ENCODE measurements around the gene LYPD6B. TPM values are rescaled to one million over a fixed set of nuclear protein-coding genes. Genes with fewer than 3 reads are reported as not detected.

Gene LYPD6B
- total and polyA plus RNA-seq, 10 of the 15 experiments (the other 5 are each of a cell fraction or from before 2014, with no cell fraction given): 1.0 to 6.6 (median 4.0) TPM

DNA sequence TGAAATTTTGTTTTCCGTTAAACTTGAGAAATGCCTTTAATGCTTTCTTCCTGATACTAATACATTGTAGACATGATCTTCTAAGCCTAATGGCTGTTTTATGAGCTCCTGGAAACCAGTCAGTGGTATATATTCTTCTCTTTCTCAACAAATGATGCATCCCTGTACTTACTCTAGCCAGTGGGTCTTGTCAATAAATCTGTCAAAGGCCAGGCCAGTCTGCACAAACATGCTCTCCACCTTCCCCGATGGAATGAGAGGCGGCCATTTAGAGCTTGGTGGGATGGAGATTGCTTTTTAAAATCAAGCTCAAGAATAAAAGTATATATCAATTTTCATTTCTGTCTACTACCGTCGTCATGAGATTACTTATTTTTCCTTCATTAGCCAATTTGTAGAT, 140.1 kb downstream of the LYPD6B start (continued):
- TF ChIP-seq, protein P1, sequence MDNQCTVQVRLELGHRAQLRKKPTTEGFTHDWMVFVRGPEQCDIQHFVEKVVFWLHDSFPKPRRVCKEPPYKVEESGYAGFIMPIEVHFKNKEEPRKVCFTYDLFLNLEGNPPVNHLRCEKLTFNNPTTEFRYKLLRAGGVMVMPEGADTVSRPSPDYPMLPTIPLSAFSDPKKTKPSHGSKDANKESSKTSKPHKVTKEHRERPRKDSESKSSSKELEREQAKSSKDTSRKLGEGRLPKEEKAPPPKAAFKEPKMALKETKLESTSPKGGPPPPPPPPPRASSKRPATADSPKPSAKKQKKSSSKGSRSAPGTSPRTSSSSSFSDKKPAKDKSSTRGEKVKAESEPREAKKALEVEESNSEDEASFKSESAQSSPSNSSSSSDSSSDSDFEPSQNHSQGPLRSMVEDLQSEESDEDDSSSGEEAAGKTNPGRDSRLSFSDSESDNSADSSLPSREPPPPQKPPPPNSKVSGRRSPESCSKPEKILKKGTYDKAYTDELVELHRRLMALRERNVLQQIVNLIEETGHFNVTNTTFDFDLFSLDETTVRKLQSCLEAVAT (IDR thresholded peaks at IDR 0.05): no peak
- TF ChIP-seq EP300 (IDR thresholded peaks at IDR 0.05; ENCODE audit: borderline replicate concordance in 1 of 2, control insufficient read depth in 1 of 2, low read depth in 2 of 2, low read length in 2 of 2) (no peak), CBX5 (IDR thresholded peaks at IDR 0.05; ENCODE audit: low read depth) (no peak), HDGF (IDR thresholded peaks at IDR 0.05) (no peak), CREB1 (IDR thresholded peaks at IDR 0.05; ENCODE audit: low read depth) (no peak), SMAD1 (IDR thresholded peaks at IDR 0.05; ENCODE audit: low read depth, partially characterized antibody) (no peak)

DNA sequence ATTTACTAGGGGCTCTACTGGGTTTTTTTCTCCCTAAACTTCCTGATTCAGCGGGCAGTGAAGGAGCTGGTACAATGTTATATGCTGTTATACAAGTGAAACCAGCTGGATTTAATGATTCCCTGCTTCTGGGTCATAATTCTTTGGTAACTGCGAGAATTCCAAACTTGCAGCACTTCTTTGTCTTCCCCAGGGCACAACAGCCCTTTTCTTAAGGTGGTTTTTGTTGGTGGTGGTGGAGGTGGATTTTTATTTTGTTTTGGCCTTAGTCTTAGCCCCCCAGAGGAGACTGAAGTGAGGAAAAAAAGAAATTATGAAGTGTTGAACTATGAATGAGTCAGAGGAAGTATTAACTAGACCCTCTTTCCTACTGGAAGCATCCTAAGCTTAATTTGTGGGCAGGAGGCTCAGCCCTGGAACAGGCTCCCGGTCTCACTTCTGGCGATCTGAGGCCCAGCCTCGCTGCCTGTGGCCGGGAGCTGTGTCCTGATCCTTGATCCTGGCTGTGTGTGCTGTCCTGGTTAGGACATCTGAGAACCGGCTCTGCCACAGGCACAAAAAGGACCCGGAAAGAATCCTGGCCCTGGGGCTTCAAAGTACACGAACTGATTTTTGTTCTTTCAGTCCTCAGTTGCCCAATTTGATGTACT, 141.9 kb downstream of the LYPD6B start:
- 58% methylated on average over 9 of the region's 9 CpGs for WGBS (ENCODE audit: insufficient coverage, insufficient replicate concordance, low lambda C conversion rate, missing lambda C conversion rate)
- in situ Hi-C loops (cut with MboI) (no loop called here), intact Hi-C loops (cut with micrococcal nuclease; ENCODE audit: unreplicated experiment) (no loop called here)
- H2AFZ ChIP-seq (ENCODE audit: control insufficient read depth, low read depth, low read length): no peak overlapping the region
- ATAC-seq (no peak), DNase-seq (ENCODE audit: low read depth, low spot score) (no peak), FAIRE-seq (no peak)
- no peaks in the 10 kb centered on the region for H3K27me3 ChIP-seq (replicated peaks in 1 of 2; ENCODE audit: control insufficient read depth in 2 of 2, insufficient read depth in 2 of 2, low read length in 1 of 2)
- RAD21 ChIA-PET (ENCODE audit: unreplicated experiment): interaction anchor here (0.5 kb wide), 1 partner anchor 64 kb away, joined by 3 read pairs; no protein-coding TSS in a partner anchor
- H4K20me1 ChIP-seq (ENCODE audit: control insufficient read depth, insufficient read depth): no peaks in the 10 kb centered on the region
- H3K79me2 ChIP-seq (ENCODE audit: control insufficient read depth, insufficient read depth, low read length): no peaks in the 10 kb centered on the region
- SMC1A ChIA-PET (ENCODE audit: uncharacterized antibody, unreplicated experiment): no interaction called here
- H3K9me3 ChIP-seq (replicated peaks; ENCODE audit: control insufficient read depth, insufficient read depth, low read length): no peaks in the 10 kb centered on the region
- no peaks in the 10 kb centered on the region; a peak in 1 of 4 replicates for H3K36me3 ChIP-seq (ENCODE audit: control insufficient read depth in 2 of 2, insufficient read depth in 2 of 2, low read length in 1 of 2)
- CTCF ChIA-PET: interaction anchor here (1.7 kb wide), 1 partner anchor 10 kb away, joined by 3 read pairs; no protein-coding TSS in a partner anchor
- no peak overlapping the region for H3K4me2 ChIP-seq (ENCODE audit: control insufficient read depth, insufficient read depth)
- BruUV-seq (replicated peaks): no TSS peak
- POLR2A ChIA-PET: no interaction called here
- H3K4me3 ChIP-seq: no peak overlapping the region
- no peak overlapping the region for H3K27ac ChIP-seq (ENCODE audit: control insufficient read depth, insufficient read depth)
- no peaks in the 10 kb centered on the region for H3K4me1 ChIP-seq (ENCODE audit: control insufficient read depth, insufficient read depth, low read length)
- no peak overlapping the region for H3K9ac ChIP-seq (ENCODE audit: control insufficient read depth, insufficient read depth, low read length)
- TF ChIP-seq TCF3 (IDR thresholded peaks at IDR 0.05; ENCODE audit: borderline replicate concordance, insufficient read depth, low read depth, low read length): no peak
- TF ChIP-seq, protein P1 (IDR thresholded peaks at IDR 0.05): no peak
- TF ChIP-seq NFIC (IDR thresholded peaks at IDR 0.05; ENCODE audit: low read depth, low read length): no peak
- TF ChIP-seq, protein P2, sequence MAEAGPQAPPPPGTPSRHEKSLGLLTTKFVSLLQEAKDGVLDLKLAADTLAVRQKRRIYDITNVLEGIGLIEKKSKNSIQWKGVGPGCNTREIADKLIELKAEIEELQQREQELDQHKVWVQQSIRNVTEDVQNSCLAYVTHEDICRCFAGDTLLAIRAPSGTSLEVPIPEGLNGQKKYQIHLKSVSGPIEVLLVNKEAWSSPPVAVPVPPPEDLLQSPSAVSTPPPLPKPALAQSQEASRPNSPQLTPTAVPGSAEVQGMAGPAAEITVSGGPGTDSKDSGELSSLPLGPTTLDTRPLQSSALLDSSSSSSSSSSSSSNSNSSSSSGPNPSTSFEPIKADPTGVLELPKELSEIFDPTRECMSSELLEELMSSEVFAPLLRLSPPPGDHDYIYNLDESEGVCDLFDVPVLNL (IDR thresholded peaks at IDR 0.05; ENCODE audit: low read depth, low read length): no peak
- TF ChIP-seq NFYB (IDR thresholded peaks at IDR 0.05; ENCODE audit: insufficient read depth, low read depth, low read length): no peak
- TF ChIP-seq, protein P3, sequence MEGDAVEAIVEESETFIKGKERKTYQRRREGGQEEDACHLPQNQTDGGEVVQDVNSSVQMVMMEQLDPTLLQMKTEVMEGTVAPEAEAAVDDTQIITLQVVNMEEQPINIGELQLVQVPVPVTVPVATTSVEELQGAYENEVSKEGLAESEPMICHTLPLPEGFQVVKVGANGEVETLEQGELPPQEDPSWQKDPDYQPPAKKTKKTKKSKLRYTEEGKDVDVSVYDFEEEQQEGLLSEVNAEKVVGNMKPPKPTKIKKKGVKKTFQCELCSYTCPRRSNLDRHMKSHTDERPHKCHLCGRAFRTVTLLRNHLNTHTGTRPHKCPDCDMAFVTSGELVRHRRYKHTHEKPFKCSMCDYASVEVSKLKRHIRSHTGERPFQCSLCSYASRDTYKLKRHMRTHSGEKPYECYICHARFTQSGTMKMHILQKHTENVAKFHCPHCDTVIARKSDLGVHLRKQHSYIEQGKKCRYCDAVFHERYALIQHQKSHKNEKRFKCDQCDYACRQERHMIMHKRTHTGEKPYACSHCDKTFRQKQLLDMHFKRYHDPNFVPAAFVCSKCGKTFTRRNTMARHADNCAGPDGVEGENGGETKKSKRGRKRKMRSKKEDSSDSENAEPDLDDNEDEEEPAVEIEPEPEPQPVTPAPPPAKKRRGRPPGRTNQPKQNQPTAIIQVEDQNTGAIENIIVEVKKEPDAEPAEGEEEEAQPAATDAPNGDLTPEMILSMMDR (IDR thresholded peaks at IDR 0.05 in 2 of 3, conservative IDR thresholded peaks at IDR 0.05 in 1 of 3; ENCODE audit: control insufficient read depth in 2 of 3, extremely low read depth in 1 of 3, insufficient read depth in 1 of 3, low read depth in 3 of 3, low read length in 3 of 3): no peak
- TF ChIP-seq SPI1 (IDR thresholded peaks at IDR 0.05; ENCODE audit: borderline replicate concordance, insufficient read depth, low read depth, low read length): no peak
- TF ChIP-seq SP1 (IDR thresholded peaks at IDR 0.05; ENCODE audit: low read depth, low read length): no peak
- TF ChIP-seq BHLHE40 (IDR thresholded peaks at IDR 0.05; ENCODE audit: borderline replicate concordance in 1 of 2, low read depth in 2 of 2, low read length in 1 of 2): no peak
- no peak for TF ChIP-seq SMAD5 (IDR thresholded peaks at IDR 0.05; ENCODE audit: low read depth)
- no peak for TF ChIP-seq CBX3 (IDR thresholded peaks at IDR 0.05; ENCODE audit: borderline replicate concordance, low read depth)
